NCI-H1694 (cell line): ENCODE results near the gene STXBP1.

Source experiments
- DNase-seq: peaks from one replicate; lab custom pipeline; 2025; lab: John Stamatoyannopoulos, UW

The STXBP1 gene

GRCh38 chr9:127654619-127655018 lies 42.5 kb downstream of the STXBP1 start:
- no peak for DNase-seq

GRCh38 chr9:127658428-127658827 lies 46.4 kb downstream of the STXBP1 start:
- peak; percentile 27 for DNase-seq

- peak; percentile 97 for DNase-seq
Observed at GRCh38 chr9:127660886-127661741, 49.0 kb downstream of the STXBP1 start.

GRCh38 chr9:127662617-127663016 lies 50.5 kb downstream of the STXBP1 start:
- DNase-seq = no peak

- DNase-seq = no peak
Observed at GRCh38 chr9:127664324-127664677, 52.2 kb downstream of the STXBP1 start.

- DNase-seq = peak; percentile 35
Observed at GRCh38 chr9:127664678-127665507, 52.8 kb downstream of the STXBP1 start.

- DNase-seq = peak; percentile 31
Observed at GRCh38 chr9:127667127-127667844, 55.2 kb downstream of the STXBP1 start.

GRCh38 chr9:127667906-127668305 lies 55.8 kb downstream of the STXBP1 start:
- DNase-seq = peak; percentile 21

GRCh38 chr9:127673234-127673633 lies 61.2 kb downstream of the STXBP1 start:
- no peak for DNase-seq

- DNase-seq = no peak
Observed at GRCh38 chr9:127676638-127677037, 64.6 kb downstream of the STXBP1 start.

GRCh38 chr9:127679506-127679905 lies 67.4 kb downstream of the STXBP1 start:
- DNase-seq = no peak

GRCh38 chr9:127680226-127680625 lies 68.1 kb downstream of the STXBP1 start:
- no peak for DNase-seq

GRCh38 chr9:127680846-127681245 lies 68.8 kb downstream of the STXBP1 start:
- DNase-seq = no peak

GRCh38 chr9:127682351-127683136 lies 70.5 kb downstream of the STXBP1 start:
- no peak for DNase-seq

GRCh38 chr9:127683723-127684122 lies 71.6 kb downstream of the STXBP1 start:
- DNase-seq = no peak

GRCh38 chr9:127684576-127684975 lies 72.5 kb downstream of the STXBP1 start:
- no peak for DNase-seq

GRCh38 chr9:127686461-127687393 lies 74.7 kb downstream of the STXBP1 start:
- no peak for DNase-seq

GRCh38 chr9:127689329-127690000 lies 77.4 kb downstream of the STXBP1 start:
- no peak for DNase-seq

- DNase-seq = no peak
Observed at GRCh38 chr9:127690735-127691134, 78.7 kb downstream of the STXBP1 start.

- no peak for DNase-seq
Observed at GRCh38 chr9:127692071-127692470, 80.0 kb downstream of the STXBP1 start.
